Pancreas (tissue), 10 donors: Measurements from ENCODE around the gene WDR7. TPM values are rescaled to one million over a fixed set of nuclear protein-coding genes. Genes with fewer than 3 reads are reported as not detected.

Experiments used
- ATAC-seq, 4 donors: fragments of 200-7000 bp; cut with Tn5 transposase; one replicate each; pipeline versions ENCODE4 v1.8.0 to v1.9.1; 2020; ENCODE audit warnings: mild to moderate bottlenecking in 4 of 4, moderate library complexity in 4 of 4
- DNase-seq, 6 donors: peaks; one replicate each; pipeline ENCODE4 v3.0.0-alpha.2; 2020
- FAIRE-seq: peaks from 2 replicates; lab custom pipeline; 2012; peaks lifted over from hg19 to GRCh38; lab: Jason Lieb, UNC
- H3K27ac ChIP-seq, 4 donors: fragments of 200-600 bp; sonication (generic); 1 replicate in 3 of 4; 2 replicates in 1 of 4; pipeline versions ENCODE4 v1.5.0 to v1.8.0; 2020
- H3K27me3 ChIP-seq, 4 donors: fragments of 200-600 bp; one replicate each; pipeline ENCODE4 v1.8.0; 2021
- H3K36me3 ChIP-seq, 3 donors: fragments of 200-600 bp; sonication (generic) in 1 of 3; one replicate each; pipeline versions ENCODE4 v1.5.0 to v1.8.0; 2020 to 2021
- H3K4me1 ChIP-seq, 3 donors: fragments of 200-600 bp; one replicate each; pipeline ENCODE4 v1.8.0; 2021
- H3K4me3 ChIP-seq, 4 donors: fragments of 200-600 bp; sonication (generic) in 2 of 4; one replicate each; pipeline versions ENCODE4 v1.5.0 to v1.8.0; 2020 to 2021
- H3K9me3 ChIP-seq, 4 donors: fragments of 200-600 bp; one replicate each; pipeline ENCODE4 v1.8.0; 2021
- CTCF ChIP-seq, 4 donors: fragments of 200-600 bp; sonication (generic) in 3 of 4; IDR thresholded peaks; one replicate each; pipeline versions ENCODE4 v1.5.0 to v1.8.0; 2021; ENCODE audit warnings: antibody characterized with exemption in 4 of 4
- WGBS, 2 donors: extraction: QIAGEN DNeasy Blood & Tissue Kit; methylation state at CpG; one replicate each; pipeline ENCODE4 v1.1.7; 2013; 5-methylcytosine and 5-hydroxymethylcytosine counted together
- intact Hi-C, 3 donors: fragments of 100-400 bp; cut with DNase I; formaldehyde crosslinking; loops; one replicate each; pipeline versions ENCODE4 v1.11.1 to v1.14.2; 2022
- polyA plus RNA-seq, 2 donors: library from polyadenylated mRNA; stranded (reverse); fragments of 200-250 nt; gene quantifications; one replicate each; pipeline ENCODE4 v1.2.3, GENCODE V29; 2013
- total RNA-seq, 6 donors: library from RNA; stranded (reverse); fragmentation: NEBNext Ultra II Directional in 4 of 6; extraction: Animal tissue kit (Norgen Biotek cat#: 25700) in 4 of 6; gene quantifications; one replicate each; pipeline versions ENCODE4 v1.2.1 to v1.2.4, GENCODE V29; 2021 to 2023
- donor health status: healthy with polysubstance abuse.
- donor health status: DM: no; HTN: no; CAD: no; lungs with moderate emphysema.
- donor health status: DM: no; HTN: no; CAD: no.
- donor health status: control.
- donor health status: control.
- donor health status: Bipolar disorder and iron deficiency.
- donor health status: DM: yes; HTN: yes; CAD: no.
- donor health status: DM: no; HTN: no; CAD: no.
- donor health status: DM: no; HTN: no; CAD: no.
- donor health status: DM: yes; HTN: yes; CAD: no.

The WDR7 gene
- total and polyA plus RNA-seq, 8 donors: 2.5 to 14.4 (median 10.3) TPM

GRCh38 chr18:57063601-57064103, 412.5 kb downstream of the WDR7 start:
- FAIRE-seq (no peak), DNase-seq (no peak), ATAC-seq (no peak)
- no peaks in the 10 kb centered on the region for H3K27me3 ChIP-seq
- H3K4me1 ChIP-seq: no peaks in the 10 kb centered on the region
- H3K27ac ChIP-seq: no peak overlapping the region
- H3K4me3 ChIP-seq: no peak overlapping the region
- 55 to 57% methylated on average over 3 of the region's 3 CpGs for WGBS, 2 donors
- intact Hi-C loops: no loop called here
- no peaks in the 10 kb centered on the region for H3K36me3 ChIP-seq
- TF ChIP-seq CTCF (IDR thresholded peaks at IDR 0.05): no peak
- H3K9me3 ChIP-seq: no peaks in the 10 kb centered on the region

DNA sequence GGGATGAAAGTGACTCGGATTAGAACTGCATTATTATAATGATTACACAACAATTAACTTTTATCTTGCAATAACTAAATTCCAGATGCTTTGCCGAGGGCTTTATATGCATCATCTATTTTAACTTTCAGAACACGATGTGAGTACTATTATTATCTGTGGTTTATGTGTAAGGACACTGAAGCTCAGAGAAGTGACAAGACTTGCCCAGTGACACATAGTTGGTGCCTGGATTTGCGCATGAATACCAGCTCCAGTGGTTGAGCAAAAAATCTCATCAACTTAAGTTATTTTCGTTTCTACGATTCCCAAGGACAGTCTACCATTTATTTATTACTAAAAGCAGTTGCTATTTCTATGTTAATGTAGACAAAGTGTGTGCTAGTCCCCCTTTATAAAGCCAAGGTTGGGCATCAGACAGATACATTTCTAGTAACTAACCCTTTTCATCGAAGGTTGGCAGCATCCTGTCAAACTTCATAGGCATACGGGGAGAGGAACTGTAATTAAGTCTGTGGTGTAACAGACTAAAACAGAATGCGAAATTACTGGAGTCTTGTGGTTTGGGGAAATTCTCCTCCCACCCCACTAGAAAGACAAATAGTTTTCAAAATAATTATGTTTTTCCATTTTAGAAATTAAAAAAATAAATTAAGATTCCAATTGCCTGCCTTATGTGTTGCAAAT, 422.5 kb downstream of the WDR7 start:
- Histone ChIP-seq H3K27me3 (no peaks in the 10 kb centered on the region), H3K4me3 (no peak overlapping the region), H3K4me1 (no peaks in the 10 kb centered on the region), H3K36me3 (no peaks in the 10 kb centered on the region), H3K27ac (no peak overlapping the region), H3K9me3 (no peaks in the 10 kb centered on the region)
- ATAC-seq (no peak), FAIRE-seq (no peak), DNase-seq (no peak)
- no peak for TF ChIP-seq CTCF (IDR thresholded peaks at IDR 0.05)
- intact Hi-C loops: no loop called here
- 54 to 65% methylated on average over 9 of the region's 9 CpGs for WGBS, 2 donors

GRCh38 chr18:57075716-57076400, 424.7 kb downstream of the WDR7 start:
- no peak for FAIRE-seq

GRCh38 chr18:57077005-57077765, 426.0 kb downstream of the WDR7 start:
- Histone ChIP-seq H3K4me3 (no peak overlapping the region), H3K27me3 (no peaks in the 10 kb centered on the region), H3K36me3 (no peaks in the 10 kb centered on the region), H3K9me3 (no peaks in the 10 kb centered on the region), H3K27ac (no peak overlapping the region), H3K4me1 (no peaks in the 10 kb centered on the region)
- no peak for TF ChIP-seq CTCF (IDR thresholded peaks at IDR 0.05)
- DNase-seq: no peak
- WGBS, 2 donors: 70 to 81% methylated on average over 11 to 13 of the region's 13 CpGs
- no peak for FAIRE-seq
- intact Hi-C loops: no loop called here
- no peak for ATAC-seq

More at GRCh38 chr18:57075716-57076400, 424.7 kb downstream of the WDR7 start:
- intact Hi-C loops: no loop called here
- Histone ChIP-seq H3K4me3 (no peak overlapping the region), H3K27ac (no peak overlapping the region), H3K36me3 (no peaks in the 10 kb centered on the region), H3K27me3 (no peaks in the 10 kb centered on the region), H3K4me1 (no peaks in the 10 kb centered on the region), H3K9me3 (no peaks in the 10 kb centered on the region)
- no peak for DNase-seq
- TF ChIP-seq CTCF (IDR thresholded peaks at IDR 0.05): no peak
- WGBS, 2 donors: 42 to 44% methylated on average over 17 of the region's 17 CpGs
- no peak for ATAC-seq
